ENCODE measurements around the gene ALDH4A1. TPM values are rescaled to one million over a fixed set of nuclear protein-coding genes. Genes with fewer than 3 reads are reported as not detected.

The ALDH4A1 gene
- total RNA-seq, 4 donors from 2014 or later = 25.0 to 33.0 (median 29.6) TPM

DNA sequence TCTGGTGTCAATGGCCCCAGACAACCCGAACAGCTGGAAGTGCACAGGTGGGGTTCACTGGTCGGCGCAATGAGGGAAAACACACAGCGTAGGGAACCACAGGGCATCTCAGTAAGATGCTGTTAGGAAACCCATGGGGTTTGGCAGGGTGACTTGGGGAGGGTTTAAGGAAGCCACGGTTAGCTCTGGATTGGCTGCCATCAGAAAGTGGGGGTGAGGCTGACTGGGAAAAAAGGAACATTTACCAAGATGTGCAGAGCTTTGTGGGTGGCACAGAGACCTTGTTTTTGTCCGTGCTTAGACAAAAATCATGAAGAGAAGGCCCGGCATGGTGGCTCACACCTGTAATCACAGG lies 11.0 kb downstream of the ALDH4A1 start:
- TF ChIP-seq EP300 (IDR thresholded peaks at IDR 0.05) = no peak
- TF ChIP-seq POLR2A (IDR thresholded peaks at IDR 0.05) = no peak
- TF ChIP-seq, protein P1, sequence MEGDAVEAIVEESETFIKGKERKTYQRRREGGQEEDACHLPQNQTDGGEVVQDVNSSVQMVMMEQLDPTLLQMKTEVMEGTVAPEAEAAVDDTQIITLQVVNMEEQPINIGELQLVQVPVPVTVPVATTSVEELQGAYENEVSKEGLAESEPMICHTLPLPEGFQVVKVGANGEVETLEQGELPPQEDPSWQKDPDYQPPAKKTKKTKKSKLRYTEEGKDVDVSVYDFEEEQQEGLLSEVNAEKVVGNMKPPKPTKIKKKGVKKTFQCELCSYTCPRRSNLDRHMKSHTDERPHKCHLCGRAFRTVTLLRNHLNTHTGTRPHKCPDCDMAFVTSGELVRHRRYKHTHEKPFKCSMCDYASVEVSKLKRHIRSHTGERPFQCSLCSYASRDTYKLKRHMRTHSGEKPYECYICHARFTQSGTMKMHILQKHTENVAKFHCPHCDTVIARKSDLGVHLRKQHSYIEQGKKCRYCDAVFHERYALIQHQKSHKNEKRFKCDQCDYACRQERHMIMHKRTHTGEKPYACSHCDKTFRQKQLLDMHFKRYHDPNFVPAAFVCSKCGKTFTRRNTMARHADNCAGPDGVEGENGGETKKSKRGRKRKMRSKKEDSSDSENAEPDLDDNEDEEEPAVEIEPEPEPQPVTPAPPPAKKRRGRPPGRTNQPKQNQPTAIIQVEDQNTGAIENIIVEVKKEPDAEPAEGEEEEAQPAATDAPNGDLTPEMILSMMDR (IDR thresholded peaks at IDR 0.05) = no peak
- TF ChIP-seq POLR2AphosphoS5 (IDR thresholded peaks at IDR 0.05) = no peak
- Histone ChIP-seq H3K4me1 (peaks cover 14% of the 10 kb centered on the region), H3K4me3 (no peak overlapping the region), H3K27ac (no peak overlapping the region), H3K36me3 (peaks cover 4% of the 10 kb centered on the region), H3K9me3 (no peaks in the 10 kb centered on the region), H3K27me3 (no peaks in the 10 kb centered on the region)
- WGBS = 91% methylated on average over 7 of the region's 7 CpGs
- no peak for DNase-seq (ENCODE audit: low spot score in 2 of 2)

DNA sequence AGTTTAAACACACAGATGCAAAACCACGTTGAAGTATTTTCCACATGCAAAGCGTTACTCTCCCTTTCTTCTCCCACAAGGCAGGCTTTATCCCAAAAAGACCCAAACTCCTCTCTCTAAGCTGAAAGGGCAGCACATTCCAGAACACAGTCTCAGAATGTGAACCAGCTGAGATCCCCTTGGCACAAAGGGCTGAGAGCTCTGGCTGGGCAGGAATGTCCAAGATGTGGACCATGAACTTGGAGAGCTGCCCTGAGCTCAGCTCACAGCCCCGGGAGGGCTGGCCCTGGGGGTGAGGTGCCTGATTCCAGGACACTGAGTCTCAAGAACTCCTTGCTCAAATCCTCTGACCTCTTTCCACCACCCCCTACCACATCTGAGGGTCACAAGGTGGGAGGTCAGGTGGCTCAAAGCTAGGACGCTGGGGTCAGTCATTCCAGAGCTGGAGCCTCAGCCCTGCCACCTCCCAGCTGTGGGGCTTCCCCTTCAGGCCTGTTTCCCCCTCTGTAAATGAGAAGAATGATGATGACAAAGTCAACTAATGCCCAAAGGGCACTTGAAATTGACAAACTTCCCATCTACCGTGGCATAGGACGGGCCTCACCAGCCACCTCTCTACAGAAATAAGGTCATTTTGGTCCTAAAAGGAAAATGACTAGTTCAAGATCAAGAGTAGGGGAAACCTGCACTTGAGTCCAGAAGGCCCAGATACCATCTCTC lies 11.5 kb downstream of the ALDH4A1 start:
- WGBS = 72% methylated on average over 5 of the region's 6 CpGs
- Histone ChIP-seq H3K4me3 (no peak overlapping the region), H3K9me3 (no peaks in the 10 kb centered on the region), H3K27me3 (no peaks in the 10 kb centered on the region), H3K27ac (no peak overlapping the region), H3K4me1 (peaks cover 18% of the 10 kb centered on the region), H3K36me3 (peaks cover 4% of the 10 kb centered on the region)
- DNase-seq (ENCODE audit: low spot score in 2 of 2) = no peak
- TF ChIP-seq EP300 (IDR thresholded peaks at IDR 0.05) = no peak
- TF ChIP-seq POLR2AphosphoS5 (IDR thresholded peaks at IDR 0.05) = no peak
- no peak for TF ChIP-seq POLR2A (IDR thresholded peaks at IDR 0.05)
- TF ChIP-seq, protein P1 (IDR thresholded peaks at IDR 0.05) = no peak

DNA sequence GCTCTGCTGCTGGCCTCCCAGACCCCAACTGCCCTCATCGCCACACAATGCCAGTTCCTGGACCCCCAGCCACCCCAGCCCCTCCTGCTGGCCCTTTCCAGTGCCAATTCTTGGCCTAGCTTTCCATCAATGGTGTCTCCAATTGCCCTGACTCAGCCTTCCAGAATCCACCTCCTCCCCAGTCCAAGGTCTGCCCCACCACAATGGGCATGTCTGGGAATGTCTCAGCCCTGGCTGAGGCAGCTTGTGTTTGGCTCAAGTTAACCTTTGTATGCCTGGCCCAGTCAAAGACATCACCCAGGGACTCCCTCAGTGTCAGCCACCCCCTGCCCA lies 16.4 kb downstream of the ALDH4A1 start:
- no peaks in the 10 kb centered on the region for H3K27me3 ChIP-seq
- peaks cover 45% of the 10 kb centered on the region for H3K4me1 ChIP-seq
- no peaks in the 10 kb centered on the region for H3K9me3 ChIP-seq
- no peak overlapping the region for H3K4me3 ChIP-seq
- 78% methylated on average over 1 of the region's 1 CpG for WGBS
- H3K27ac ChIP-seq = no peak overlapping the region
- no peak for DNase-seq (ENCODE audit: low spot score in 2 of 2)
- H3K36me3 ChIP-seq = peaks cover 10% of the 10 kb centered on the region
- TF ChIP-seq, protein P1 (IDR thresholded peaks at IDR 0.05) = no peak
- TF ChIP-seq POLR2A (IDR thresholded peaks at IDR 0.05) = no peak

DNA sequence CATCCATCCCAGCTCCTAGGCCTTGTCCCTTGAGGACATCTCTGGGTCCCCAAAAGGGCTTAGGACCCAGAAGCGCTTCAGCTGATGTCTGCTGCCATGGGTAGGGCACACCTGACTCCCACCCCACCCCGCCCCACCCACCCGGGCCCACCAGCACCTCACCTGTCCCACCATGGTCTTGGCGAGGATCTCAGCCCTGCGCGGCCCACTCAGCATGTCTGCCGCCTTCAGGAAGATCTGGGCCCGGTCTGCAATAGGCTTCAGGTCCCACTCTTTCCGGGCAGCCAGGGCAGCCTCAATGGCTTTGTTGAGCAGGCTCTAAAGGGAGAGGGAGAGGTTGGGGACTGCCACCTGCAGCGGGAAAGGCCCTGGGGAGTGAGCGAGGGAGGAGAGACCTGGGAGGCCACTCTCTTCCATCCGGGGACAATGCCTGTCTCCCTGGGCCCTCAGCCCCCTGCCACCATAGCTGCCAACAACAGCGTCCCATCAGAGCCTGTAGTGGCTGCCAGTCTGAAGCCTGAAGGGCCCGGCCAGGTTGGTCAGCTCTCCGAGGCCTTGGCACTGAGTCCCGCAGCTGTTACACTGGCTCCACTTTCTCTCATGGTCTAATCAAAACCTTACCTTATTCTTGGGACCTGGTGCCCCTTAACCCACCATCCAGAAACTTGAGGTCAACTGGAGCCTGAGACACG lies 16.9 kb downstream of the ALDH4A1 start:
- Histone ChIP-seq H3K4me3 (no peak overlapping the region), H3K9me3 (no peaks in the 10 kb centered on the region), H3K4me1 (peaks cover 45% of the 10 kb centered on the region), H3K27ac (no peak overlapping the region), H3K36me3 (peaks cover 10% of the 10 kb centered on the region), H3K27me3 (no peaks in the 10 kb centered on the region)
- 73% methylated on average over 12 of the region's 17 CpGs for WGBS
- TF ChIP-seq EP300 (IDR thresholded peaks at IDR 0.05) = no peak
- TF ChIP-seq POLR2A (IDR thresholded peaks at IDR 0.05) = no peak
- TF ChIP-seq POLR2AphosphoS5 (IDR thresholded peaks at IDR 0.05) = no peak
- TF ChIP-seq, protein P1 (IDR thresholded peaks at IDR 0.05) = no peak
- DNase-seq (ENCODE audit: low spot score in 2 of 2) = no peak

DNA sequence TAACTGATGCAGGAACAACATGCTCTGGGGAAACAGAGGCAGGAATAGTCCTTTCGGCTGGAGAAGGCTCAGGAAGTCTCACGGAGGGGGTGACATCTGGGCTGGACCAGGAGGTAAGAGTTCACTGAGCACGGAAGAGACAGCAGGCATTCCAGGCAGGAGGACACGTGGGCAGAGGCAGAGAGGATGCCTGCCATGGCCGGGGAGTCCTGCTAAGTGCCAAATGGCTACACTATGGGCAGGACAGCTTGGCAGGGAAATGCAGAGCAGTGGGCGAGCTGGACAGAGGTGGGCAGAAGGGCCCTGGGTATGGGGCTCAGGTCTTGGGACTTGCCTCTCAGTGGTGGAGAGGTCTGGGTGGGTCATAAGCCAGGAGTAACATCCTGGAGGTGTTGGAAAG lies 17.6 kb downstream of the ALDH4A1 start:
- no peak for DNase-seq (ENCODE audit: low spot score in 2 of 2)
- H3K27me3 ChIP-seq = no peaks in the 10 kb centered on the region
- no peaks in the 10 kb centered on the region for H3K9me3 ChIP-seq
- no peak overlapping the region for H3K4me3 ChIP-seq
- peaks cover 52% of the 10 kb centered on the region for H3K4me1 ChIP-seq
- H3K36me3 ChIP-seq = peaks cover 10% of the 10 kb centered on the region
- WGBS = 84% methylated on average over 6 of the region's 6 CpGs
- H3K27ac ChIP-seq = no peak overlapping the region
- TF ChIP-seq, protein P1 (IDR thresholded peaks at IDR 0.05) = no peak
